Measurements from ENCODE around the gene SLC35F3. TPM values are rescaled to one million over a fixed set of nuclear protein-coding genes. Genes with fewer than 3 reads are reported as not detected.

Gene SLC35F3
- total RNA-seq, 1 donor from 2014 or later: 0.25 TPM

DNA sequence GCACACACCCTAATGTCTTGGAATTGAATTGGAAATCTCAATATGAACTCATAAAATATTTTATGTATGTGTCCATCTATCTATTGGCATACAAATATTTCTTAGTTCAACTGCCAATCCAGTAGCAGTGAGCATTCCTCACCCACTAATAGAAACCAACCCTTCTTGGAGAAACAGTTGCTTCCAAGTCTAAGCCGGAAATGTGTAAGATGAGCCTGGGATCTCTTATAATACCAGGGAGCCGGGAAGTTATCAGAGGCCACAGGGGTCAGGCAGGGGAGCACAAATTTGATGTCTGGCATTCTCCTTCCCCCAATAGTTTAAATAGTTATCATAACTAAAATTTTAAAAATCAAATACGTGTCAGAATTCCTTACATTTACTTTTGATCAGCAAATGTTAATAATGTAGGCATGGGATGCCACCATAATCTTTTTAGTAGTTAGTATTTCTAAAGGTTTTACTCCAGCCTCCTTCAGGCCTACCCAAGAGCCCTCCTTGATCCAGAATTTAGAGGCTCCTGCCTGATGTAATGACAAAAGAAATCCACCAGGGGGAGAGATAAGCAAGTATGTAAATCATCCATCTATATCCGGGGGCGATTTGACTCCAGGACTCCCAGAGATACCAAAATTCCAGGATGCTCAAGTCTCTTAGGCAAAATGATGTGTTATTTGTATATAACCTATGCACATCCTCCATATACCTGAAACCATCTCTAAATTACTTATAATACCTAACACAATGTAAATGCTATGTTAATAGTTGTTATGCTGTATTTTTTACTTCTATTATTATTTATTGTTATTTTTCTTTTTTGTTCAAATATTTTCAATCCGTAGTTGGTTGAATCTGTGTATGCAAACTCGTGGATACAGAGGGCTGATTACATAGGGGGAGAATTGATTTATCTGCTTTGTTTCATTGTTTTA is 250.1 kb downstream of the SLC35F3 start:
- no peaks in the 10 kb centered on the region for H3K9me3 Mint-ChIP-seq
- DNase-seq (ENCODE audit: low spot score in 2 of 2, unreplicated experiment in 2 of 2): no peak
- no peaks in the 10 kb centered on the region for H3K36me3 Mint-ChIP-seq
- no peak overlapping the region for H3K27ac Mint-ChIP-seq
- no peaks in the 10 kb centered on the region for H3K4me1 Mint-ChIP-seq
- TF ChIP-seq, protein P1, sequence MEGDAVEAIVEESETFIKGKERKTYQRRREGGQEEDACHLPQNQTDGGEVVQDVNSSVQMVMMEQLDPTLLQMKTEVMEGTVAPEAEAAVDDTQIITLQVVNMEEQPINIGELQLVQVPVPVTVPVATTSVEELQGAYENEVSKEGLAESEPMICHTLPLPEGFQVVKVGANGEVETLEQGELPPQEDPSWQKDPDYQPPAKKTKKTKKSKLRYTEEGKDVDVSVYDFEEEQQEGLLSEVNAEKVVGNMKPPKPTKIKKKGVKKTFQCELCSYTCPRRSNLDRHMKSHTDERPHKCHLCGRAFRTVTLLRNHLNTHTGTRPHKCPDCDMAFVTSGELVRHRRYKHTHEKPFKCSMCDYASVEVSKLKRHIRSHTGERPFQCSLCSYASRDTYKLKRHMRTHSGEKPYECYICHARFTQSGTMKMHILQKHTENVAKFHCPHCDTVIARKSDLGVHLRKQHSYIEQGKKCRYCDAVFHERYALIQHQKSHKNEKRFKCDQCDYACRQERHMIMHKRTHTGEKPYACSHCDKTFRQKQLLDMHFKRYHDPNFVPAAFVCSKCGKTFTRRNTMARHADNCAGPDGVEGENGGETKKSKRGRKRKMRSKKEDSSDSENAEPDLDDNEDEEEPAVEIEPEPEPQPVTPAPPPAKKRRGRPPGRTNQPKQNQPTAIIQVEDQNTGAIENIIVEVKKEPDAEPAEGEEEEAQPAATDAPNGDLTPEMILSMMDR (IDR thresholded peaks at IDR 0.05; ENCODE audit: unreplicated experiment): peak; percentile 83
- no peak overlapping the region for H3K4me3 Mint-ChIP-seq
- H3K27me3 Mint-ChIP-seq (ENCODE audit: low read depth): peaks cover 28% of the 10 kb centered on the region

DNA sequence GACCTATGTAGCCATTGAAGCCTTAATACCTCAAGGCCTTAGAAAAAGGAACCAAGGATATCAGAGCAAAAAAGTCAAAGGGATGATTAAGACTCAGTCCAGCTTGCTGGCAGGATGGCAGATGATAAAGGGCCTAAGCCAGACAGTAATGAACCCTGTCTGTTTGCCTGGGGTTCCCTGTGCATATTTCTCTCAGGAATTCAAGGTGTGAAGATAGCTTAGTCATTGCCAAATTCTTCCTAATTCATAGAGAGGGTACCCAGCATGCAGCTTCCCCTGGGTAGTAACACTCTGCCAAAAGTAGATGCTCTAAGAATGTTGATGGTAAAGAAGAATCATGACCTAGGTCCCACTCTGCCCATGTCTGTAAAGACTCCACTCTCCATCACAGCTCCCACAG is 258.2 kb downstream of the SLC35F3 start:
- H3K4me3 Mint-ChIP-seq: no peak overlapping the region
- H3K36me3 Mint-ChIP-seq: no peaks in the 10 kb centered on the region
- TF ChIP-seq, protein P1 (IDR thresholded peaks at IDR 0.05; ENCODE audit: unreplicated experiment): no peak
- H3K27me3 Mint-ChIP-seq (ENCODE audit: low read depth): peaks cover 56% of the 10 kb centered on the region
- no peak overlapping the region for H3K27ac Mint-ChIP-seq
- no peak for DNase-seq (ENCODE audit: low spot score in 2 of 2, unreplicated experiment in 2 of 2)
- no peaks in the 10 kb centered on the region for H3K9me3 Mint-ChIP-seq
- H3K4me1 Mint-ChIP-seq: no peaks in the 10 kb centered on the region

DNA sequence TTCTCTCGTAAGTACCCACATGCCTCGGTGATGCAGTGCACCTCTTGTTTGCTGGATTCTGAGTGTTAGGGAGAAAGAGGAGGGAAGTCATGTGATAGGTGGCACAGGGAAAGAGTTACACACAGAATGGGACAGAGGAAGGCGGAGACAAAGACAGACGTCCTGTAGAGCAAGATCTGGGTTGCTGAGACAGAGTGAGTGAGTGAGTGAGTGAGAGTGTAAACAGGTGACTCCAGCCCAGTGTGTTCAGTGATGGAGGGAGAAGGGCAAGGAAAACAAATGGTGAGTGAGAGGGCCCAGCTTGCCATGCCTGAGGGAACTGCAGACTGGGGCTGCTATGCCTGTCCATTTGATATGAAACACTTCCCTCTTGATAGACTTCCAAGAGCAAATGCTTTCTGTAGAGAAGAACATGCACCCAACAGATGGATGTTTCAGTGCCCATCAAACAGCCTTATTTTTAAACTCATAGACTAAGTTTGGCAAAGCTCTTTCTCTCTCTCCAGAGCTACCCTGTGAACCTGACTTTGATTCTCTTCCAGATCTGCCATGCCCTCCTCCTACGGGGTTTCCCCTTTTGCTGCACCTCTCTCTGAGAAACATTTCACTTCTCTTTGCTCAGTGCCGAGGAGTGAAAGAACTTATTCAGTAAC is 258.9 kb downstream of the SLC35F3 start:
- no peaks in the 10 kb centered on the region for H3K9me3 Mint-ChIP-seq
- H3K36me3 Mint-ChIP-seq: no peaks in the 10 kb centered on the region
- no peaks in the 10 kb centered on the region for H3K4me1 Mint-ChIP-seq
- H3K27me3 Mint-ChIP-seq (ENCODE audit: low read depth): peaks cover 53% of the 10 kb centered on the region
- DNase-seq (ENCODE audit: low spot score in 2 of 2, unreplicated experiment in 2 of 2): no peak
- H3K27ac Mint-ChIP-seq: no peak overlapping the region
- TF ChIP-seq, protein P1 (IDR thresholded peaks at IDR 0.05; ENCODE audit: unreplicated experiment): no peak
- H3K4me3 Mint-ChIP-seq: no peak overlapping the region

DNA sequence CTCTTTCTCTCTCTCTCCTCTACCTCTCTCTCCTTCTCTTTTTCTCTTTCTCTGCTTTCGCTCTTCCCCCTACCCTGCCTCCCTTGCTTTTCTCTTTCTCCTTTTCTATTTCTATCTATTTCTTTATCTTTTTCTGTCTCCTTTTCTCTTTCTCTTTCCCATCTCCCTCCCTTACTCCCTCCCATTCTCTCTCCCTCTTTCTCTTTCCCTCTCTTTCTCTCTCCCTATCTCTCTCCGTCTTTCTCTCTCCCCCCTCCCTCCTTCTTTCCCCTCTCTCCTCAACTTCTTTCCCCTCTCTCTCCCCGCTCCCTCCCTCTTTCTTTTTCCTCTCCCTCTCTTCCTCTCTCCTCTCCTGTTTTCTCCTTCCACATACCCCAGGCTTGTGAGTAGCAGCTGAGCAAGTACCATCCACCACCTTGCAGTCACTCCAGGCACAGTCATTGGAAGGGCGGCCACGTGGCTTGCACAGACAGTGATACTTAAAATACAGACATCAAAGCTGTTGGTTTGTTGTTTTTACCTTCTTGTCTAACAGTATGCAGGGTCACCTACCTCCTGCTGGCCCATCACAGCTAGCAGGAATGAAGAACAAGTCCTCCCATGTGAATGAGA is 259.7 kb downstream of the SLC35F3 start:
- Mint-ChIP-seq H3K36me3 (no peaks in the 10 kb centered on the region), H3K9me3 (no peaks in the 10 kb centered on the region), H3K27ac (no peak overlapping the region), H3K4me1 (no peaks in the 10 kb centered on the region), H3K27me3 (ENCODE audit: low read depth) (peaks cover 47% of the 10 kb centered on the region), H3K4me3 (no peak overlapping the region)
- TF ChIP-seq, protein P1 (IDR thresholded peaks at IDR 0.05; ENCODE audit: unreplicated experiment): no peak
- DNase-seq (ENCODE audit: low spot score in 2 of 2, unreplicated experiment in 2 of 2): no peak

DNA sequence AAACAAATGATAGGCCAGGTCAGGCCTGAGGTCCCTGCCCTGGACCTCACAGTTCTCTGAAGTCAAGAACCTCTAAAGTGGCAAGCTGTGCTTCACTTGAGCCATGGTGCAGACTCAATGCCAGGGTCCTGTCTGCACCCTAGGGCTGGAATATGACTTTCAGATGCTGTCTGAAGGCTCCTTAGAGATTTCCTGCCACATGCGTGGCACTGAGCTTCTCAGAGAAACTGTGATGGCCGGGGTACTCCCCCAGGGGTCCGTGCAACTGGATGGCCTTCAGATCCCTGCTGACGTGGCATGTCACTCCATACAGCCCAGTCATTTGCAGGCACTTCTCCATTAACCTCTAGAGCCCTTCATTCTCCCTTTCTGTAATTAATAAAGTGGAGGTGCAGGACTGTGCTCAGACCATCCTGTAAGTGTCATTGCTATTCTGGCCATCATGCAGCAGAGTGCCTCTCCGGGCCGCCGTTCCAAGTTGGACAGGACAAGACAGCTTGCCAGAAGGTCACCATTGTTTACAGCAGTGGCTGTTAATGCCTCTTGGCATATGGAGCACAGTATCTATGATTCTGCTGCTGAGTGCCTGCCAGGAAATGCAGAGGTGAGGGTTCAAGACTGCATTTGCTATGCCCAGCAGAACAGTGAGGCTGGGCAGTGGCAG is 263.7 kb downstream of the SLC35F3 start:
- Mint-ChIP-seq H3K36me3 (no peaks in the 10 kb centered on the region), H3K9me3 (no peaks in the 10 kb centered on the region), H3K27ac (no peak overlapping the region), H3K4me1 (no peaks in the 10 kb centered on the region), H3K4me3 (no peak overlapping the region), H3K27me3 (ENCODE audit: low read depth) (peaks cover 37% of the 10 kb centered on the region)
- no peak for DNase-seq (ENCODE audit: low spot score in 2 of 2, unreplicated experiment in 2 of 2)
- TF ChIP-seq, protein P1 (IDR thresholded peaks at IDR 0.05; ENCODE audit: unreplicated experiment): no peak
